Stimulated activated CD4-positive, alpha-beta T cell treated with anti-CD3 and anti-CD28 coated beads, Interleukin-4, amount 100 ng/mL, for 4 hours (primary cell): ENCODE data around the gene RBL2.
A peak's percentile ranks its signal among the peaks of the same experiment; 100 is the strongest.
"Not testable (repeated sequence)": the region's sequence is repeated elsewhere in the genome, so short reads cannot be mapped to it uniquely, and the experiment has no call there.

Experiments
- DNase-seq, 2 experiments: peaks; one replicate each; pipeline ENCODE4 v3.0.0-alpha.2; 2020

Gene RBL2, protein sequence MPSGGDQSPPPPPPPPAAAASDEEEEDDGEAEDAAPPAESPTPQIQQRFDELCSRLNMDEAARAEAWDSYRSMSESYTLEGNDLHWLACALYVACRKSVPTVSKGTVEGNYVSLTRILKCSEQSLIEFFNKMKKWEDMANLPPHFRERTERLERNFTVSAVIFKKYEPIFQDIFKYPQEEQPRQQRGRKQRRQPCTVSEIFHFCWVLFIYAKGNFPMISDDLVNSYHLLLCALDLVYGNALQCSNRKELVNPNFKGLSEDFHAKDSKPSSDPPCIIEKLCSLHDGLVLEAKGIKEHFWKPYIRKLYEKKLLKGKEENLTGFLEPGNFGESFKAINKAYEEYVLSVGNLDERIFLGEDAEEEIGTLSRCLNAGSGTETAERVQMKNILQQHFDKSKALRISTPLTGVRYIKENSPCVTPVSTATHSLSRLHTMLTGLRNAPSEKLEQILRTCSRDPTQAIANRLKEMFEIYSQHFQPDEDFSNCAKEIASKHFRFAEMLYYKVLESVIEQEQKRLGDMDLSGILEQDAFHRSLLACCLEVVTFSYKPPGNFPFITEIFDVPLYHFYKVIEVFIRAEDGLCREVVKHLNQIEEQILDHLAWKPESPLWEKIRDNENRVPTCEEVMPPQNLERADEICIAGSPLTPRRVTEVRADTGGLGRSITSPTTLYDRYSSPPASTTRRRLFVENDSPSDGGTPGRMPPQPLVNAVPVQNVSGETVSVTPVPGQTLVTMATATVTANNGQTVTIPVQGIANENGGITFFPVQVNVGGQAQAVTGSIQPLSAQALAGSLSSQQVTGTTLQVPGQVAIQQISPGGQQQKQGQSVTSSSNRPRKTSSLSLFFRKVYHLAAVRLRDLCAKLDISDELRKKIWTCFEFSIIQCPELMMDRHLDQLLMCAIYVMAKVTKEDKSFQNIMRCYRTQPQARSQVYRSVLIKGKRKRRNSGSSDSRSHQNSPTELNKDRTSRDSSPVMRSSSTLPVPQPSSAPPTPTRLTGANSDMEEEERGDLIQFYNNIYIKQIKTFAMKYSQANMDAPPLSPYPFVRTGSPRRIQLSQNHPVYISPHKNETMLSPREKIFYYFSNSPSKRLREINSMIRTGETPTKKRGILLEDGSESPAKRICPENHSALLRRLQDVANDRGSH

DNA sequence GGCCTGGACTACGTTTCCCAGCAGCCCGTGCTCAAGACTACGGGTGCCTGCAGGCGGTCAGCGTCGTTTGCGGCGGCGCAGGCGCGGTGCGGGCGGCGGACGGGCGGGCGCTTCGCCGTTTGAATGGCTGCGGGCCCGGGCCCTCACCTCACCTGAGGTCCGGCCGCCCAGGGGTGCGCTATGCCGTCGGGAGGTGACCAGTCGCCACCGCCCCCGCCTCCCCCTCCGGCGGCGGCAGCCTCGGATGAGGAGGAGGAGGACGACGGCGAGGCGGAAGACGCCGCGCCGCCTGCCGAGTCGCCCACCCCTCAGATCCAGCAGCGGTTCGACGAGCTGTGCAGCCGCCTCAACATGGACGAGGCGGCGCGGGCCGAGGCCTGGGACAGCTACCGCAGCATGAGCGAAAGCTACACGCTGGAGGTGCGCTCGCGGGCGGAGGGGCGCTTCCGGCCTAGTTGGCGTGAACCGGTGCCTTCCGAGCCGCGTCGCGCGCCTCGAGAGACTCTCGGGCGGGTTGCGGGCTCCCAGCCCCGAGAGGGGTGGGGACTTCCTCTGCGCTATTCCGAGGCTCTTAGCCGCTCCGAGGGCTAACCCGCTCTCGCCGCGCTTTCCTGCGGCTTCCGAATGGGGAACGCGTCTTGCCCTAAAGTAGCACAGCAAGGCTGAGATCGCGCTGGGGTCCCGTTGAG, at the start of gene RBL2:
TSS of gene RBL2 (plus strand) at position 95 of the 689 bp plus-strand sequence. CDS start at position 181, 86 bp downstream.
- DNase-seq = peak; percentile 77 to 78

GRCh38 chr16:53384610-53385009, 49.7 kb upstream of the RBL2 start:
- not testable (repeated sequence) for DNase-seq

GRCh38 chr16:53404959-53405358, 29.3 kb upstream of the RBL2 start:
- no peak for DNase-seq

DNA sequence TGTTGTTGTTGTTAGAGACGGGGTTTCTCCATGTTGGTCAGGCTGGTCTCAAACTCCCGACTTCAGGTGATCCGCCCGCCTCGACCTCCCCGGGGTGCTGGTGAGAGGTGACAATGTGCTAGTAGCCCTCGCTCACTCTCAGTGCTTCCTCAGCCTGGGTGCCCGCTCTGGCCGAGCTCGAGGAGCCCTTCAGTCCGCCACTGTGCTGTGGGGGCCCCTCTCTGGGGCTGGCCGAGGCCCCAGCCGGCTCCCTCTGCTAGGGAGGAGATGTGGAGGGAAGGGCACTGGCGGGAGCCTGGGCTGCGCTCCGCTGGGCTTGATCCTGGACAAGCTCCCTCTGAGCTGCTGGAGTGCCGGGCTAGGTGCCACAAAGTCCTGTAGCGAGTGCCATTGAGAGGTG, 21.7 kb upstream of the RBL2 start:
- no peak for DNase-seq

DNA sequence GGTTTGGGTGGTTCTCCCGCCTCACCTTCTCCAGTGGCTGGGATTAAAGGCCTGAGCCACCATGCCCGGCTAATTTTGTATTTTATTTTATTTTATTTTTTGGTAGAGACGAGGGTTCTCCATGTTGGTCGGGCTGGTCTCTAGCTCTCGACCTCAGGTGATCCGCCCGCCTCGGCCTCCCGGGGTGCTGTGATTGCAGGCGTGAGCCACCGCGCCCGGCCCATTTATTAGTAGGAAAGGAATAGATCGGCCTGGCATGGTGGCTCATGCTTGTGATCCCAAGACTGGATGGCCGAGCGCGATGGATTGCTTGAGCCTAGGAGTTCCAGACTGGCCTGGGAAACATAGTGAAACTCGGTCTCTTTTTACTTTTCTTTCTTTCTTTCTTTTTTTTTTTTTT, 20.4 kb upstream of the RBL2 start:
- no peak for DNase-seq

DNA sequence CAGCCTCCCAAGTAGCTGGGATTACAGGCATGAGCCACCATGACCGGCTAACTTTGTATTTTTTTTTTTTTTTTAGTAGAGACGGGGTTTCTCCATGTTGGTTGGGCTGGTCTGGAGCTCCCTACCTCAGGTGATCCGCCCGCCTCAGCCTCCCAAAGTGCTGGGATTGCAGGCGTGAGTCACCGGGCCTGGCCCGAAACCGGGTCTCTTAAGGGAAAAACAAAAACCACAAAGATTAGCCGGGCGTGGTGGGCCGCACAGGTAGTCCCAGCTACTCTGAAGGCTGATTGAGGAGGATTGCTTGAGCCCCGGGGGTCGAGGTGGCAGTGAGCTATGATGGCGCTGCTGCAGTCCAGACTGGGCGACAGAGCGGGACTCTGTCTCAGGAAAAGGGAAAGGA, 19.9 kb upstream of the RBL2 start:
- DNase-seq = no peak

DNA sequence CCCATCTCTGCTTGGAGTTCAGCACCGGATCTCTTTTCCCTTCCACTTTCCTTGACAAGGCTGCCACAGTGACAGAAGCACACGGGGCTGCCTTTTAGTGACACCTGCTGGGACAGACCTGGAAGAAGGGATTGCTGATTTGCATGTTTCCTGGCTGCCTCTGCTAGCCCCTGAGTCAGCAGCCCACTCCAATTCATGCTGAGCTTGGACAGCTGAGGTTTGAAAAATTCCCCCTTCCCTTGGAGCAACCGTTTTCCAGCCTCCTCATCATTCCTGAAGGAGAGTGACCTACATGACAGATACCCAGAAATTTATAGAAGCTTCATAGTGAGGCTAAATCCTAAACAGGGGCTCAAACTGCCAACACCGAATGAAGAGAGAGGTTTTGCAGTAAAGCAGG, 18.8 kb upstream of the RBL2 start:
- DNase-seq = no peak

DNA sequence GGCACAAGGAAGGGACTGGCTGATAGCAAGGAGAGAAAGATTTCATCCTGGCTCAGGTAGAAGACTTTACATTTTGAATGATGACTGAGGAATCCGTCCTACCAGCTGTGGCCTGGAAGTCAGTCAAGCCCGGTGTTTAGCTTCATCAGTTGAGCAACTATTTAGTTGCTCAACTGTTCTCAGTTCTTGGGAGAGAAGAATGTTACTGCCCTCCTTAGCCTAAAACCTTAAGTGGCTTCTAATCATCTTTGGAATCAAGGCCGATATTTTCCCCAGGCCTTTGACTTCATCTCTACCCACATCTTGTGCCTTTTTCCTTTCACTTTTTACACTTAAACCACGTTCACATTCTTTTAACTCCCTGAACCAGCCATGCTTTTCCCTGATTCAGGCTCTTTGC, 17.3 kb upstream of the RBL2 start:
- DNase-seq = no peak

GRCh38 chr16:53417976-53418375, 16.3 kb upstream of the RBL2 start:
- DNase-seq = no peak

DNA sequence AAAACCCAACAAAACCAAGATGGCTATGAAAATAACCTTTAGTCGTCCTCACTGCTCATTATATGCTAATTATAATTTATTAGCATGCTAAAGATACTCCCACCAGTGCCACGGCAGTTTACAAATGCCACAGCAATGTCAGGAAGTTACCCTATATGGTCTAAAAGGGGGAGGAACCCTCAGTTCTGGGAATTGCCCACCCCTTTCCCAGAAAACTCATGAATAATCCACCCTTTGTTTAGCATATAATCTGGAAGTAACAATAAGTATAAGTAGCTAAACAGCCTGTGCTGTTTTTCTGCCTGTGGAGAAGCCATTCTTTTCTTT, 14.9 kb upstream of the RBL2 start:
- not testable (repeated sequence) for DNase-seq

DNA sequence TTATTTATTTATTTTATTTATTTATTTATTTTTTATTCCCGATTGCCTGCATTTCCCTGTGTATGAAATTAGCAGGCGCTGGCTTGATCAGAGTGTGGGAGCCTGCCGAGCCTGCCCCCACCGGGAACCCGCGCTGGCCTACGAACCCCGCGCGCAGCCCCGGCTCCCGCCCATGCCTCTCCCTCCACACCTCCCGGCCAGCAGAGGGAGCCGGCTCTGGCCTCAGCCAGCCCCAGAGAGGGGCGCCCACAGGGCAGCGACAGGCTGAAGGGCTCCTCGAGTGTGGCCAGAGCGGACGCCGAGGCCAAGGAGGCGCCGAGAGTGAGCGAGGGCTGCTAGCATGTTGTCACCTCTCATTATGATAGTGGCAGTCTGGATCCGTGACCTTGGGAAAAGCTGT, 13.0 kb upstream of the RBL2 start:
- DNase-seq = no peak

DNA sequence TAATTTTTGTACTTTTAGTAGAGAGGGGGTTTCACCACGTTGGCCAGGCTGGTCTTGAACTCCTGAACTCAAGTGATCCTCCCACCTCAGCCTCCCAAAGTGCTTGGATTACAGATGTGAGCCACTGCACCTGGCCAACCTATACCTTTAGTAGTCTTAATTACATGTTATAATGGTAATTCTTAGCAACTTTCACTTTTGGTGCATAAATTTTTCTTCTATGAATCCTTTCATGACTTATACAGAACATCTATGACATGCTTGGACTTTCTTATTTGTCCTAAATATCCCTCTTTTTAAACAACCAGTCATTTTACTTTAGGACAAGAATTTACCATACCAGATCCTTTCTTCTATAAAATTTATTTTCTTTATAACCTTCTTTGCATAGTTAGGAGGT, 10.3 kb upstream of the RBL2 start:
- not testable (repeated sequence) for DNase-seq

DNA sequence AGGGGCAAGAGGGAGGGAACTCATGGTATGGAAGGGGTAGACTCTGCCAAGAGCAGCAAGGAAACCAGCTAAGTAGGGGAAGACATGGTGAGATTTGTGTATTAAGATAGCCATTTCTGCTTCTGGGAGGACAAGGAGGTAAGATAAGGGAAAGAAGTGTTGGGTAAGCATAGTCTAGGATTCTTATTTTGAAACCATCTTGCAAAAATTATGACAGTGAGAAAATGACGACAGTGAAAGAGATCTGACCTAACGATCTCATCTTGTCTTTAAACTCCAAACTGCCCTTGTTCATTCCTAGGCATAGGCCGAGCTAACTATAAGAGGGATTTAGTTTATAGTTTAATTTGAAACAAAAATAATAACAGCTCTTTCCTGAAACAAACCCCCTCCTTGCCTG, 5.6 kb upstream of the RBL2 start:
- no peak for DNase-seq

GRCh38 chr16:53429221-53429943, 4.9 kb upstream of the RBL2 start:
- no peak for DNase-seq

- no peak for DNase-seq
These were observed 3.9 kb upstream of the RBL2 start for GRCh38 chr16:53430363-53430762.

DNA sequence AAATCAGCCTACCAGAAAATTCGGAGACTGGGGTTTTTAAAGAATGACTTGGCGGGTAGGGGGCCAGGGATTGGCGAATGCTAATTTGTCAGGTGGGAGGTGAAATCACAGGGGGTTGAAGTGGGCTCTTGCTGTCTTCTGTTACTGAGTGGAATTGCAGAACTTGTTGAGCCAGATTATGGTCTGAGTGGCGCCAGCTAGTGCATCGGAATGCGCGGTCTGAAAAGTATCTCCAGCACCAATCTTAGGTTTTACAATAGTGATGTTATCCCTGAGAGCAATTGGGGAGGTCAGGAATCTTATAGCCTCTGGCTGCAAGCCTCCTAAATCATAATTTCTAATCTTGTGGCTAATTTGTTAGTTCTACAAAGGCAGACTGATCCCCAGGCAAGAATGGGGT, 762 bp upstream of the RBL2 start:
- no peak for DNase-seq

DNA sequence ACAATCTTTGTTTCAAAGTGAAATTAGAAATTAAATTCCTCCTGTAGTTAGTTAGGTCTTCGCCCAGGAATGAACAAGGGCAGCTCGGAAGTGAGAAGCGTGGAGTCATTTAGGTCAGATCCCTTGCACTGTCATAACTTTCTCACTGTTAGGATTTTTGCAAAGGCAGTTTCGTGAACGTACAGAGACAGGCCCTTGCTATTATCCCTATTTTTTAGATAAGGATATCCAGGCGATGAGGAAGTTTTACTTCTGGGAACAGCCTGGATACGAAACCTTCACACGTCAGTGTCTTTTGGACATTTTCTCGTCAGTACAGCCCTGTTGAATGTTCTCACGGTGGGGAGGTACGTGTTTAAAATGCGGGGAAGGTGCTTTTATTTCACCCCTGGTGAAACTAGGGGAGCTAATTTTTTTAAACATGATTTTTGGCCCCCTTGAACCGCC, 318 bp upstream of the RBL2 start:
- DNase-seq = no peak

- peak; percentile 25 to 49 for DNase-seq
These were observed 906 bp downstream of the RBL2 start for GRCh38 chr16:53435066-53435688.

- DNase-seq = no peak
These were observed 5.9 kb downstream of the RBL2 start for GRCh38 chr16:53440125-53440524.

DNA sequence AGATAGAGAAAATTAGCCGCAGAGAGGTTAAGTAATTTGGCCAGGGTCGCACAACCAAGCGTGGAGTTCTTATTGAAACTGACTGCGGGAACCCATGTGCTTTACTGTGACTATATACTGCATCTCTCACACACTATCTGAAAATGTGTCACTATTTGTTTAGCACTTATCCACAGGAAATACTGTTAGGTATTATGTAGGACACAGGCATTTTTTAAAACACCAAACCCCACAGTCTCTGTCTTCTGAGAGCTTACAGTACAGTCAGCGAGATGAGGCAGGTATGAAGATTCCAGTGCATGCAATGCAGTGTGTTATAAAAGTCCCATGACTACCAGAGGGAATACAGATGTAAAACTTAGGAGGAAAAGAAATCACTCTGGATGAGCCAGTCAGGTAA, 11.3 kb downstream of the RBL2 start:
- no peak for DNase-seq

GRCh38 chr16:53446090-53446489, 11.8 kb downstream of the RBL2 start:
- no peak for DNase-seq
